Endothelial cell of umbilical vein (primary cell): Measurements from ENCODE around the gene OSBP2. TPM values are rescaled to one million over a fixed set of nuclear protein-coding genes. Genes with fewer than 3 reads are reported as not detected.

Experiments used
- BruUV-seq: library from RNA; stranded (reverse); fragments of 400-500 nt; replicated peaks from 2 replicates; lab custom pipeline; 2021; lab: Mats Ljungman, UMichigan
- CTCF ChIA-PET: fragments of 300-600, 350-600 bp; sonication (Branson Sonifier 250); formaldehyde crosslinking; loops from one replicate; lab custom pipeline; 2021; ENCODE audit warnings: antibody characterized with exemption, inconsistent platforms; lab: Charles Lee
- POLR2A ChIA-PET: fragments of 300-600, 350-600 bp; sonication (Branson Sonifier 250); formaldehyde crosslinking; loops from one replicate; lab custom pipeline; 2021; ENCODE audit warnings: antibody characterized with exemption, inconsistent platforms; lab: Charles Lee
- DNase-seq: peaks from one replicate; pipeline ENCODE4 v3.0.0-alpha.2; 2011; ENCODE audit warnings: low read depth, low spot score
- FAIRE-seq: peaks from 2 replicates; lab custom pipeline; 2011; peaks lifted over from hg19 to GRCh38; lab: Jason Lieb, UNC
- H2AFZ ChIP-seq: 2 replicates; pipeline ENCODE4 v1.6.0; 2012; ENCODE audit warnings: low read depth, low read length, control low read depth, inconsistent platforms
- H3K27ac ChIP-seq: 2 replicates; pipeline ENCODE4 v1.5.1; 2011; ENCODE audit warnings: low read depth, mild to moderate bottlenecking, control low read depth, low read length, moderate library complexity; ENCODE audit not compliant: insufficient read depth
- H3K27me3 ChIP-seq, 2 experiments: 2 replicates each; pipeline versions ENCODE4 v1.6.0 to v1.6.1; 2011; ENCODE audit warnings: low read length in 2 of 2, mixed read lengths in 1 of 2; ENCODE audit not compliant: control insufficient read depth in 2 of 2, insufficient read depth in 2 of 2
- H3K36me3 ChIP-seq, 2 experiments: 2 replicates in 1 of 2; 3 replicates in 1 of 2; pipeline ENCODE4 v1.5.1; 2011; ENCODE audit warnings: low read length in 2 of 2, mild to moderate bottlenecking in 1 of 2, moderate library complexity in 1 of 2; ENCODE audit not compliant: control insufficient read depth in 2 of 2, insufficient read depth in 2 of 2; ENCODE audit errors: extremely low read depth in 1 of 2
- H3K4me1 ChIP-seq: 3 replicates; pipeline ENCODE4 v1.5.1; 2011; ENCODE audit warnings: mild to moderate bottlenecking, low read length; ENCODE audit not compliant: control insufficient read depth, insufficient read depth; ENCODE audit errors: extremely low read depth
- H3K4me2 ChIP-seq: 2 replicates; pipeline ENCODE4 v1.6.1; 2011; ENCODE audit warnings: low read length, control low read depth, mixed read lengths; ENCODE audit not compliant: insufficient read depth
- H3K4me3 ChIP-seq, 3 experiments: fragments of 200-600 bp in 1 of 3; sonication (generic), shearing (Covaris generic) in 1 of 3; replicated peaks in 1 of 3; 2 replicates each; pipeline ENCODE4 v1.5.1; 2011 to 2016; ENCODE audit warnings: control low read depth in 3 of 3, low read length in 3 of 3, mild to moderate bottlenecking in 2 of 3, inconsistent platforms in 1 of 3, low read depth in 1 of 3, moderate library complexity in 1 of 3; ENCODE audit not compliant: insufficient read depth in 1 of 3
- H3K79me2 ChIP-seq: 2 replicates; pipeline ENCODE4 v1.6.0; 2012; ENCODE audit warnings: low read length, inconsistent platforms; ENCODE audit not compliant: control insufficient read depth, insufficient read depth
- H3K9ac ChIP-seq: replicated peaks from 2 replicates; pipeline ENCODE3; 2011; ENCODE audit warnings: low read length, control low read depth; ENCODE audit not compliant: insufficient read depth; ENCODE audit errors: extremely low read depth
- H3K9me1 ChIP-seq: replicated peaks from 3 replicates; pipeline ENCODE4 v1.6.0; 2011; ENCODE audit warnings: mild to moderate bottlenecking, low read length; ENCODE audit not compliant: control insufficient read depth, insufficient read depth; ENCODE audit errors: extremely low read depth
- H3K9me3 ChIP-seq: replicated peaks from 2 replicates; pipeline ENCODE4 v1.5.1; 2012; ENCODE audit warnings: low read length, inconsistent platforms; ENCODE audit not compliant: control insufficient read depth, insufficient read depth
- H4K20me1 ChIP-seq: replicated peaks from 2 replicates; pipeline ENCODE3; 2011; ENCODE audit warnings: mild to moderate bottlenecking, low read length; ENCODE audit not compliant: control insufficient read depth, insufficient read depth; ENCODE audit errors: extremely low read depth
- CTCF ChIP-seq, 2 donors: IDR thresholded peaks; 1 replicate in 1 of 2; 2 replicates in 1 of 2; pipeline ENCODE4 v1.5.1; 2011; ENCODE audit warnings: low read length in 2 of 2, mild to moderate bottlenecking in 2 of 2, moderate library complexity in 2 of 2, control low read depth in 1 of 2, inconsistent platforms in 1 of 2, low read depth in 1 of 2; ENCODE audit not compliant: insufficient read depth in 1 of 2; ENCODE audit errors: extremely low read depth in 1 of 2
- EZH2 ChIP-seq: IDR thresholded peaks from 2 replicates; pipeline ENCODE4 v1.6.1; 2012; ENCODE audit warnings: borderline replicate concordance, low read depth, mild to moderate bottlenecking, moderate library complexity, low read length, inconsistent platforms; ENCODE audit not compliant: severe bottlenecking
- FOS ChIP-seq: IDR thresholded peaks from 2 replicates; pipeline ENCODE4 v1.6.1; 2011; ENCODE audit warnings: mild to moderate bottlenecking, low read length, moderate library complexity, borderline replicate concordance; ENCODE audit not compliant: insufficient read depth
- GATA2 ChIP-seq: IDR thresholded peaks from 2 replicates; pipeline ENCODE4 v1.7.0; 2011; ENCODE audit warnings: low read depth, mild to moderate bottlenecking, moderate library complexity, mixed read lengths, low read length; ENCODE audit not compliant: insufficient read length, insufficient read depth
- JUN ChIP-seq: IDR thresholded peaks from 2 replicates; pipeline ENCODE4 v1.6.1; 2011; ENCODE audit warnings: borderline replicate concordance, low read depth; ENCODE audit not compliant: insufficient read length, insufficient read depth
- MYC ChIP-seq: IDR thresholded peaks from one replicate; pipeline ENCODE4 v1.6.1; 2011; ENCODE audit warnings: mild to moderate bottlenecking, low read depth, low read length
- POLR2A ChIP-seq: IDR thresholded peaks from 2 replicates; pipeline ENCODE4 v1.6.1; 2012; ENCODE audit warnings: low read depth, mild to moderate bottlenecking, control low read depth, low read length
- POLR2AphosphoS5 ChIP-seq: IDR thresholded peaks from 2 replicates; pipeline ENCODE4 v1.6.1; 2012; ENCODE audit warnings: low read depth, mild to moderate bottlenecking, control low read depth, low read length, moderate library complexity; ENCODE audit not compliant: insufficient read depth
- dilution Hi-C: fragments of 300-500 bp; cut with MboI; formaldehyde crosslinking; loops from one replicate; pipeline ENCODE4 v1.15.0; 2019; ENCODE audit warnings: low sequenced_read_pairs; ENCODE audit not compliant: extremely low pct_ligation_motif_present
- intact Hi-C: fragments of 100-400 bp; cut with micrococcal nuclease; formaldehyde crosslinking; loops from one replicate; pipeline ENCODE4 v1.10.0; 2022
- polyA plus RNA-seq, 4 experiments: library from polyadenylated mRNA; depleted of rRNA in 3 of 4; stranded (reverse) in 3 of 4; unstranded in 1 of 4; fragments of >200 nt; gene quantifications; 2 replicates each; pipeline versions ENCODE4 v1.2.1 to v1.2.3, GENCODE V29; 2011 to 2012; ENCODE audit warnings: missing spikeins in 1 of 4
- total RNA-seq: library from RNA; stranded (reverse); gene quantifications from 2 replicates; pipeline ENCODE4 v1.2.3, GENCODE V29; 2021
- TF ChIP-seq, protein P1 (sequence below): IDR thresholded peaks from 2 replicates; pipeline ENCODE4 v1.6.1; 2011; ENCODE audit not compliant: insufficient read depth, insufficient read length

Gene OSBP2
- total and polyA plus RNA-seq, 2 donors (not counting 3 experiments of a cell fraction or from before 2014, with no cell fraction given) = 4.1 to 7.5 TPM

- no peaks in the 10 kb centered on the region for H3K9me1 ChIP-seq
- no peaks in the 10 kb centered on the region for H3K27me3 ChIP-seq
- H3K4me3 ChIP-seq = no peak overlapping the region
- intact Hi-C loops (no loop called here), dilution Hi-C loops (no loop called here)
- no peak overlapping the region for H3K4me2 ChIP-seq
- no peak for FAIRE-seq
- no peak overlapping the region for H3K27ac ChIP-seq
- no peak overlapping the region for H3K9ac ChIP-seq
- H3K36me3 ChIP-seq = no peaks in the 10 kb centered on the region
- ChIA-PET POLR2A (no interaction called here), CTCF (interaction anchor here (1.1 kb wide), 1 partner anchor 9 kb away, joined by 3 read pairs; no protein-coding TSS in a partner anchor)
- H2AFZ ChIP-seq = no peak overlapping the region
- no peaks in the 10 kb centered on the region for H3K9me3 ChIP-seq
- H3K4me1 ChIP-seq = no peaks in the 10 kb centered on the region
- H3K79me2 ChIP-seq = no peaks in the 10 kb centered on the region
- DNase-seq = no peak
- H4K20me1 ChIP-seq = no peaks in the 10 kb centered on the region
- TF ChIP-seq MYC (no peak), GATA2 (no peak), FOS (no peak), EZH2 (no peak), POLR2A (no peak), CTCF (IDR thresholded peaks at IDR 0.05; ENCODE audit: extremely low read depth in 1 of 2, insufficient read depth in 1 of 2, low read depth in 1 of 2, low read length in 2 of 2) (no peak), JUN (no peak), POLR2AphosphoS5 (no peak)
- TF ChIP-seq, protein P1, sequence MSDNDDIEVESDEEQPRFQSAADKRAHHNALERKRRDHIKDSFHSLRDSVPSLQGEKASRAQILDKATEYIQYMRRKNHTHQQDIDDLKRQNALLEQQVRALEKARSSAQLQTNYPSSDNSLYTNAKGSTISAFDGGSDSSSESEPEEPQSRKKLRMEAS = no peak
- no TSS peak for BruUV-seq
These were observed 186.2 kb downstream of the OSBP2 start for GRCh38 chr22:30880847-30881246.
